SK-N-SH (cell line): Measurements from ENCODE around the gene MDM4. TPM values are rescaled to one million over a fixed set of nuclear protein-coding genes. Genes with fewer than 3 reads are reported as not detected.

Experiments
- CTCF ChIA-PET: fragments of 300-600, 350-600 bp; formaldehyde crosslinking; extraction: SDS; loops from one replicate; lab custom pipeline; 2021; lab: Yijun Ruan, JAX
- POLR2A ChIA-PET: fragments of 350-600 bp; sonication (Branson Sonifier 250); formaldehyde crosslinking; extraction: SDS; loops from one replicate; lab custom pipeline; 2020; ENCODE audit warnings: antibody characterized with exemption, inconsistent platforms; lab: Yijun Ruan, JAX
- DNase-seq: peaks from one replicate; pipeline ENCODE4 v3.0.0; 2012
- H2AFZ ChIP-seq: fragments of 200-600 bp; sonication (generic); 2 replicates; pipeline ENCODE4 v1.8.1; 2016; ENCODE audit warnings: antibody characterized with exemption, mild to moderate bottlenecking, low read depth
- H3F3A ChIP-seq: fragments of 200-600 bp; sonication (generic); replicated peaks from 2 replicates; pipeline ENCODE3; 2016; ENCODE audit warnings: antibody characterized with exemption, mild to moderate bottlenecking; ENCODE audit not compliant: insufficient read depth
- H3K27ac ChIP-seq, 2 experiments: fragments of 200-500 bp in 1 of 2; fragments of 200-600 bp in 1 of 2; sonication (Bioruptor generic) in 1 of 2; sonication (generic), shearing (Covaris generic) in 1 of 2; 2 replicates each; pipeline versions ENCODE4 v1.5.1 to v1.6.1; 2014 to 2016; ENCODE audit warnings: low read depth in 2 of 2, inconsistent platforms in 1 of 2, low read length in 1 of 2, mild to moderate bottlenecking in 1 of 2, mixed read lengths in 1 of 2
- H3K27me3 ChIP-seq: fragments of 200-600 bp; sonication (generic), shearing (Covaris generic); 2 replicates; pipeline ENCODE4 v1.6.1; 2016; ENCODE audit warnings: mixed run types; ENCODE audit not compliant: insufficient read depth
- H3K36me3 ChIP-seq, 2 experiments: fragments of 200-500 bp in 1 of 2; fragments of 200-600 bp in 1 of 2; sonication (Bioruptor generic) in 1 of 2; sonication (generic) in 1 of 2; replicated peaks in 1 of 2; 2 replicates each; pipeline versions ENCODE3 to v1.5.1; 2014 to 2016; ENCODE audit warnings: low read length in 1 of 2, mild to moderate bottlenecking in 1 of 2; ENCODE audit not compliant: insufficient read depth in 2 of 2, control insufficient read depth in 1 of 2
- H3K4me1 ChIP-seq, 2 experiments: fragments of 200-500 bp in 1 of 2; fragments of 200-600 bp in 1 of 2; sonication (Bioruptor generic) in 1 of 2; sonication (generic), shearing (Covaris generic) in 1 of 2; 2 replicates each; pipeline versions ENCODE4 v1.5.1 to v1.6.1; 2014 to 2016; ENCODE audit warnings: low read depth in 1 of 2, low read length in 1 of 2, mixed run types in 1 of 2; ENCODE audit not compliant: insufficient read depth in 2 of 2, control insufficient read depth in 1 of 2
- H3K4me2 ChIP-seq: fragments of 200-600 bp; sonication (generic), shearing (Covaris generic); 2 replicates; pipeline ENCODE4 v1.6.1; 2017; ENCODE audit warnings: mixed run types
- H3K4me3 ChIP-seq, 2 experiments: fragments of 200-500 bp in 1 of 2; fragments of 200-600 bp in 1 of 2; sonication (Bioruptor generic) in 1 of 2; sonication (generic), shearing (Covaris generic) in 1 of 2; 2 replicates each; pipeline versions ENCODE4 v1.5.1 to v1.8.1; 2014 to 2016; ENCODE audit warnings: low read depth in 2 of 2, inconsistent platforms in 1 of 2, low read length in 1 of 2, mild to moderate bottlenecking in 1 of 2, mixed read lengths in 1 of 2, moderate library complexity in 1 of 2
- H3K79me2 ChIP-seq: fragments of 200-600 bp; sonication (generic); 2 replicates; pipeline ENCODE4 v1.8.1; 2017; ENCODE audit warnings: mild to moderate bottlenecking; ENCODE audit not compliant: insufficient read depth
- H3K9ac ChIP-seq: fragments of 200-600 bp; sonication (generic); 2 replicates; pipeline ENCODE4 v1.6.1; 2017; ENCODE audit warnings: mixed run types
- H3K9me2 ChIP-seq: fragments of 200-600 bp; sonication (generic); 2 replicates; pipeline ENCODE4 v1.6.1; 2017; ENCODE audit warnings: mixed run types
- H3K9me3 ChIP-seq: fragments of 200-600 bp; sonication (generic); 2 replicates; pipeline ENCODE4 v1.6.1; 2017; ENCODE audit warnings: mixed run types, mild to moderate bottlenecking, moderate library complexity
- H4K20me1 ChIP-seq: fragments of 200-600 bp; sonication (generic); 2 replicates; pipeline ENCODE4 v1.6.1; 2017; ENCODE audit warnings: mild to moderate bottlenecking, mixed run types; ENCODE audit not compliant: insufficient read depth
- ELF1 ChIP-seq: IDR thresholded peaks from 2 replicates; pipeline ENCODE4 v1.4.0; 2012
- EP300 ChIP-seq, 2 experiments: IDR thresholded peaks; 2 replicates each; pipeline versions ENCODE4 v1.4.0 to v1.6.1; 2012; ENCODE audit warnings: borderline replicate concordance in 1 of 2, low read depth in 1 of 2, low read length in 1 of 2
- FOXM1 ChIP-seq: IDR thresholded peaks from 2 replicates; pipeline ENCODE4 v1.4.0; 2012; ENCODE audit warnings: low read depth, mild to moderate bottlenecking
- JUND ChIP-seq: IDR thresholded peaks from 2 replicates; pipeline ENCODE4 v1.4.0; 2012
- MEF2A ChIP-seq: IDR thresholded peaks from 2 replicates; pipeline ENCODE4 v1.4.0; 2012; ENCODE audit warnings: low read depth, borderline replicate concordance
- PBX3 ChIP-seq: IDR thresholded peaks from 2 replicates; pipeline ENCODE4; 2012
- POLR2AphosphoS5 ChIP-seq: IDR thresholded peaks from 2 replicates; pipeline ENCODE4 v1.6.1; 2012; ENCODE audit warnings: low read depth, low read length
- RFX5 ChIP-seq: IDR thresholded peaks from 2 replicates; pipeline ENCODE4 v1.6.1; 2012; ENCODE audit warnings: mild to moderate bottlenecking, improper control_type of control experiment, low read length
- SIN3A ChIP-seq: IDR thresholded peaks from 2 replicates; pipeline ENCODE4 v1.6.1; 2012; ENCODE audit warnings: low read depth, mild to moderate bottlenecking, low read length, moderate library complexity, borderline replicate concordance
- TAF1 ChIP-seq: IDR thresholded peaks from 2 replicates; pipeline ENCODE4 v1.6.1; 2012; ENCODE audit warnings: low read depth, mild to moderate bottlenecking, low read length, moderate library complexity, borderline replicate concordance
- WGBS: methylation state at CpG from one replicate; pipeline ENCODE4 v1.1.6; 2017; ENCODE audit warnings: low lambda C conversion rate; 5-methylcytosine and 5-hydroxymethylcytosine counted together
- polyA plus RNA-seq, 3 experiments: library from polyadenylated mRNA; depleted of rRNA; stranded (reverse); fragments of >200 nt; gene quantifications; 2 replicates each; pipeline ENCODE4 v1.2.3, GENCODE V29; 2012
- TF ChIP-seq, protein P1 (sequence below): fragments of 200-600 bp; sonication (generic); IDR thresholded peaks from 2 replicates; pipeline ENCODE4 v1.6.1; 2017; ENCODE audit warnings: antibody characterized with exemption, mild to moderate bottlenecking, moderate library complexity

The MDM4 gene
- polyA plus RNA-seq, 1 of the 3 experiments (the other 2 are of a cell fraction), result 6.2 TPM

- Histone ChIP-seq H3K4me2 (no peak overlapping the region), H2AFZ (no peak overlapping the region), H3K27me3 (no peaks in the 10 kb centered on the region), H4K20me1 (no peaks in the 10 kb centered on the region), H3F3A (no peaks in the 10 kb centered on the region), H3K9me2 (no peaks in the 10 kb centered on the region), H3K4me3 (no peak overlapping the region), H3K79me2 (no peaks in the 10 kb centered on the region; the same call in 1 of the 2 replicates), H3K27ac (no peak overlapping the region), H3K9me3 (no peaks in the 10 kb centered on the region), H3K9ac (no peak overlapping the region), H3K4me1 (no peaks in the 10 kb centered on the region; a peak in 1 of 4 replicates), H3K36me3 (peaks cover 5 to 11% of the 10 kb centered on the region in 2 experiments)
- TF ChIP-seq JUND (0 out of 2 replicates have a peak, but pooled peaks have one; percentile 3), FOXM1 (no peak)
- ChIA-PET CTCF (interaction anchor here (1.8 to 8.7 kb wide), 5 partner anchors 186 to 381 kb away, joined by 8 to 148 read pairs (median 18); no protein-coding TSS in a partner anchor), POLR2A (no interaction called here)
- no peak for DNase-seq
Measured at GRCh38 chr1:204560590-204561150, 44.5 kb downstream of the MDM4 start.

GRCh38 chr1:204562075-204562990 lies 46.1 kb downstream of the MDM4 start:
- TF ChIP-seq SIN3A, result no peak
- no peak for TF ChIP-seq EP300 (IDR thresholded peaks at IDR 0.05; ENCODE audit: borderline replicate concordance in 1 of 2, low read depth in 1 of 2, low read length in 1 of 2)
- no peak for TF ChIP-seq PBX3
- no peak for TF ChIP-seq POLR2AphosphoS5
- TF ChIP-seq TAF1, result no peak
- no peak for TF ChIP-seq RFX5
- TF ChIP-seq MEF2A, result no peak
- no peak for TF ChIP-seq ELF1
- TF ChIP-seq, protein P1, sequence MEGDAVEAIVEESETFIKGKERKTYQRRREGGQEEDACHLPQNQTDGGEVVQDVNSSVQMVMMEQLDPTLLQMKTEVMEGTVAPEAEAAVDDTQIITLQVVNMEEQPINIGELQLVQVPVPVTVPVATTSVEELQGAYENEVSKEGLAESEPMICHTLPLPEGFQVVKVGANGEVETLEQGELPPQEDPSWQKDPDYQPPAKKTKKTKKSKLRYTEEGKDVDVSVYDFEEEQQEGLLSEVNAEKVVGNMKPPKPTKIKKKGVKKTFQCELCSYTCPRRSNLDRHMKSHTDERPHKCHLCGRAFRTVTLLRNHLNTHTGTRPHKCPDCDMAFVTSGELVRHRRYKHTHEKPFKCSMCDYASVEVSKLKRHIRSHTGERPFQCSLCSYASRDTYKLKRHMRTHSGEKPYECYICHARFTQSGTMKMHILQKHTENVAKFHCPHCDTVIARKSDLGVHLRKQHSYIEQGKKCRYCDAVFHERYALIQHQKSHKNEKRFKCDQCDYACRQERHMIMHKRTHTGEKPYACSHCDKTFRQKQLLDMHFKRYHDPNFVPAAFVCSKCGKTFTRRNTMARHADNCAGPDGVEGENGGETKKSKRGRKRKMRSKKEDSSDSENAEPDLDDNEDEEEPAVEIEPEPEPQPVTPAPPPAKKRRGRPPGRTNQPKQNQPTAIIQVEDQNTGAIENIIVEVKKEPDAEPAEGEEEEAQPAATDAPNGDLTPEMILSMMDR, result no peak
- 91% methylated on average over 27 of the region's 37 CpGs for WGBS
- no peaks in the 10 kb centered on the region for H3K79me2 ChIP-seq
- H4K20me1 ChIP-seq, result no peaks in the 10 kb centered on the region
- no peak overlapping the region for H3K4me2 ChIP-seq
- ChIA-PET CTCF (interaction anchor here (0.8 to 8.7 kb wide), 4 partner anchors 202 to 245 kb away, joined by 3 to 148 read pairs (median 19); no protein-coding TSS in a partner anchor), POLR2A (interaction anchor here (0.7 kb wide), 1 partner anchor 245 kb away, joined by 6 read pairs; no protein-coding TSS in a partner anchor)
- no peaks in the 10 kb centered on the region for H3F3A ChIP-seq
- no peak overlapping the region for H3K9ac ChIP-seq
- no peak overlapping the region for H3K27ac ChIP-seq
- DNase-seq, result no peak
- H3K4me1 ChIP-seq, result no peaks in the 10 kb centered on the region; a peak in 1 of 4 replicates
- no peak overlapping the region for H3K4me3 ChIP-seq
- H3K27me3 ChIP-seq, result no peaks in the 10 kb centered on the region
- peaks cover 2 to 11% of the 10 kb centered on the region in 2 experiments for H3K36me3 ChIP-seq
- no peaks in the 10 kb centered on the region for H3K9me3 ChIP-seq
- H2AFZ ChIP-seq, result no peak overlapping the region
- no peaks in the 10 kb centered on the region for H3K9me2 ChIP-seq
